HuH-7 (cell line): ENCODE measurements around the gene PROK1.
A peak's percentile ranks its signal among the peaks of the same experiment; 100 is the strongest.
"Not testable (repeated sequence)": the region's sequence is repeated elsewhere in the genome, so short reads cannot be mapped to it uniquely, and the experiment has no call there.

Experiments used
- DNase-seq: peaks from one replicate; pipeline ENCODE4 v3.0.0; 2011; ENCODE audit warnings: low spot score

Gene PROK1

DNA sequence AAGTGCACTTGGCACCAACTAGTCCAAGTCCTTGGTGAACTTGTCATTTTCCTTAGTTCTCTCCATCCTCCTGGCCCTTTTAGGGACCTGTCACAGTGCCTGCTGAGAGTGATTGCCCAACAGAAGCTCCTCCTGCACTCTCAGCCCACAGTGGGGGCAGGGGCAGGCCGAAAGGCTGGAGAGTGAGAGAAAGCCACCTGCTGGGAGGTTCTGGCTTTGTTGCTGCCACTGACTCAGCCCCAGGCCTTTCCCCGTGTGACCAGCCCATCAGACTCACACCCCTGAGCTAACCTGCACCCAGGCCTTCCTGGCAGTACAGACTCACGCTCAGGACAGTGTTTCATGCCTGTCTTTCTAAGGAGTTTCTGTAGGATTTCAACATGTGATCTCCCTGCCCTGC, 17.1 kb upstream of the PROK1 start:
- peak; percentile 73 for DNase-seq

DNA sequence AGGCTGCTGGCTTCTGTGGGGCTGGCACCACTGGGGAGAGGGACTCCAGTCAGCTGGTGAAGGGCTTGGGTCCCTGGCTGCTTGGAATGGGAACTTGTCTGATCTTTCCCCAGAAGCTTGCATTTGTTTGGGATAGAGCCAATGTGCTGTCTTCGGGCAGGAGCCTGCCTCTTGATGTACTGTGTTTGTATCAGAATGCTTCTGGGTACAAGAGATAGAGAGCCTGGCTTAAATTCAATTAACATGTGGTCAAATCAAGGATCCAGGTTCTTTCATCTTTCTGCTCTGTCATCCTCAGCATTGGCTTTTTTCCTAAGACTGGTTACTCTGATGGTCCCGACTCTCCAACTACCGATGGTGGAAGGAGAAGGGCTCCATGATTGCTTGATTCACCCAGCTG, 16.0 kb upstream of the PROK1 start:
- no peak for DNase-seq

DNA sequence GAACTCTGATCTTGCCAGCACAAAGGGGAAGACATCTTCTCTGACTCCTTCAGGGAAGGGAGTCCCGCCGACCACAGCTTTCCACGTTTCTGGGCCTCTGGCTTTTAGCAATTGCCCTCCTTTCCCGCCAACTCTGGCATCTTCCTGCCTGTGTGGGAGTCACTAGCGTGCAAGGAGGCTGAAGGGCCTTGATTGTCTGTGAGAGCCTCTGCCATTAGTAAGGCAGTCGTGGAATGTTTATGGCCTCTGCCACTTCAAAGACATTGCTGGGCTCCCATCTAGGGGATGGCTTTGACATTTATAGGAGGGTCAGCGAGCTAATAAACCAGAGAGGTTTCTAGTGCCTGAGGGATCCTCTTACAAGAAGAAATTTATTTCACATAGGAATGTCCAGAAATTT, 14.3 kb upstream of the PROK1 start:
- no peak for DNase-seq

DNA sequence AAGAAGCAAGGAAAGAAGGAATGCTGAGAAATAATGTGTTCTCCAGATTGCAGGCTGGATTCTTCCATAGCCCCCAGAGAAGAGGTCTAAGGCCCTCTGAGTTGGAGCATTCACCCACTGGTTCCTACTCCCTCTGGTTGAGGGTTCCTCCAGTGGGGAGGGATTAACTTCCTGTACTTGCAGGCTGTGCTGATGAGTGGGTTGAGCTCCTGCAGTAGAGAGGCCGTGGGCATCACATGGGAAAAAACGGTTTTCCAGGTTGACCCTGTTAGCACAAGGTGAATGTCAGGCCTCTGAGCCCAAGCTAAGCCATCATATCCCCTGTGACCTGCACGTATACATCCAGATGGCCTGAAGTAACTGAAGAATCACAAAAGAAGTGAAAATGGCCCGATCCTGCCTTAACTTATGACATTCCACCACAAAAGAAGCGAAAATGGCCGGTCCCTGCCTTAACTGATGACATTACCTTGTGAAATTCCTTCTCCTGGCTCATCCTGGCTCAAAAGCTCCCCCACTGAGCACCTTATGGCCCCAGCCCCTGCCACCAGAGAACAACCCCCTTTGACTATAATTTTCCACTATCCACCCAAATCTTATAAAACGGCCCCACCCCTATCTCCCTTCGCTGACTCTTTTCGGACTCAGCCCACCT, 13.2 kb upstream of the PROK1 start:
- DNase-seq = not testable (repeated sequence)

DNA sequence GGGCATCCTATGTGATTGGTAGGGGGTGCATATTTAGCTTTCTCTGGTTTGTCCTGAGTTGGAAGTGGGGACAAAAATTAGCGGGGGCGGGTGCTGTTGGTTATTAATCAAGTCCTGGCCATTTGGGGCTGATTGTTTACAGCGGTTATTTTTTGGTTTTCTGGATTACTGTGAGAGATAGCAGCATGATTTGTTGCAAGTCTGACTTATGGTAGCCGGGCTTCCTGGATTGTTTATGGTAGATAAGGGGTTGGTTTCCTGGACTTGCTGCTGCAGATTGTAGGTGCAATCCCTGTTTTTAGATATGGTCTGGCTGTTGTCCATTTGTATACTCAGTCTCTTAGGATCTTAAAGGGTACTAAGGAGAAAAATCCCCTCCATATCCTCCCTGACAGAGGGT, 12.1 kb upstream of the PROK1 start:
- no peak for DNase-seq

DNA sequence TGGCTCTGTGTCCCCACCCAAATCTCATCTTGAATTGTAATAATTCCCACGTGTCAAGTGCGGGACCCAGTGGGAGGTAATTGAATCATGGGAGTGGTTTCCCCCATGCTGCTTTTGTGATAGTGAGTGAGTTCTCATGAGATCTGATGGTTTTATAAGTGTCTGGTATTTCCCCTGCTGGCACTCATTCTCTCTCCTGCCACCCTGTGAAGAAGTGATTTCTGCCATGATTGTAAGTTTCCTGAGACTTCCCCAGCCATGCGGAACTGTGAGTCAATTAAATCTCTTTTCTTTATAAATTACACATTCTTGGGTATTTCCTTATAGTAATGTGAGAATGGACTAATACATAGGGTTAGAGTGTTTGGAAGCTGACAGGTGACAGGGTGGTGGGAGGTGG, 11.1 kb upstream of the PROK1 start:
- not testable (repeated sequence) for DNase-seq

DNA sequence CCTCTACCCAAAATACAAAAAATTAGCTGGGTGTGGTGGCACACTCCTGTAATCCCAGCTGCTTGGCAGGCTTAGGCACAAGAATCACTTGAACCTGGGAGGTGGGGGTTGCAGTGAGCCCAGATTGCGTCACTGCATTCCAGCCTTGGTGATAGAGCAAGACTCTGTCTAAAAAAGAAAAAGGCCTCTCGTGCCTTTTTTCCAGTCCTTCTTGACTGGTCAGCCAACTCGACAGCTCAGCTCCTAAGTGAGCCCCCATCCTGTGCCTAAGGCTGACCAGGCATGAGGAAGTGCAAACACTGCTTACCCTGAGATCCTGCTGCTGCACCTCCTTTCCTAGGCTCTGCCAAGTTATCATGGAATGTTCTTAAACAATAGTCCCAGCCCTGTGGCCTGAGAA, 10.1 kb upstream of the PROK1 start:
- no peak for DNase-seq

DNA sequence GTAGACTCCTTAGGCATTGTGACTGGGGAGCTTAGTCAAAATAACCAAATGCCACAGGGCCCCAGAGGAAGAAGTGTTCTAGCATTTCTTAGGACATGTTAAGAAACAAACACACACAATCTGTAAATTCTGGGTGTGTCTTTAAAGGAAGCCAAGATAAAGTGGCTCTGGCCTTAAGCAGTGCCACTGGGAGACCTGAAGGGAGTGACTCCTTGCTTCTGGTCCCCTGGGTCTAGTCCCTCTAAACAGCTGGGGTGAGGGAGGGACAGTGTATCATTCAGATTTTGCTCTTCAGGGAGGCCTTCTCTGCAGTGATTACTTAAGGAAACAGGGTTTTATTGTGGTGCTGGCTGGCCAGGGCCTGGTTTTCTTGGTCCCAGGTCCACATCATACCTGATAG, 9.1 kb upstream of the PROK1 start:
- DNase-seq = no peak

DNA sequence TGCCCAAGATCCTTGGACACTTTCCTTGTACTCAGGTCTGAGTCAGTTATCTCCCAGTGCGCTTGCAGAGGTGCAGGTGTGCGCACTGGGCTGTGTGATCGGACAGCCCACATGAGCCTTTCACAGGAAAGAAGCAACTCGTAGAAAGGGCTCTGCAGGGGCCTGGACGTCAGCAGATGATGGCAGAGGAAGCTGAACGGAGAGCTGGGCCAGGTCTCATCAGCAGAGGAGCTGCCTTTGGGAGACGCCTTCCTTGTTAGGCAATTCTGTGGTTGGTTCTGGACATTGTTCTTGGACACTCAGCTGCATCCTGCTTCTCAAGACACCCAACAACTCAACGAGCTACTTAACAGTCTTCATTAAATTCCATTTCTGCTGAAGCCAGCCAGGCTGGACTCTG, 7.5 kb upstream of the PROK1 start:
- DNase-seq = no peak

DNA sequence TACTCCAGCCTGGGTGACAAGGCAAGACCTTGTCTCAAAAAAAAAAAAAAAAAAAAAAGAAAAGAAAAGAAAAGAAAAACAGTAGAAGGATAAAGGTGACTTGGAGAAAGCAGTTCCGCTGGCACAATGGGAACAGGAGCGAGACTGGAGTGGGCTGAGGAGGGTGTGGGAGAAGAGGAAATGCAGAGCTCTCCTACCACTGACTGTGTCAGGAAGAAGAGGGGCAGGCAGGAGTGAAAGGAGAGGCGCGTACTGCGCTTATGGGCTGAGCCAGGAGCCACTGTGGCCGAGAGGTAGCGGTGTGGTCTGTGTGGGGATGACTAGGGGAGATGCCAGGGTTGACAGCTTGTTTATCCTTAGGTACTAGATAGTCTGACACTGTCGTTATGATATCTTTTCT, 6.4 kb upstream of the PROK1 start:
- no peak for DNase-seq

DNA sequence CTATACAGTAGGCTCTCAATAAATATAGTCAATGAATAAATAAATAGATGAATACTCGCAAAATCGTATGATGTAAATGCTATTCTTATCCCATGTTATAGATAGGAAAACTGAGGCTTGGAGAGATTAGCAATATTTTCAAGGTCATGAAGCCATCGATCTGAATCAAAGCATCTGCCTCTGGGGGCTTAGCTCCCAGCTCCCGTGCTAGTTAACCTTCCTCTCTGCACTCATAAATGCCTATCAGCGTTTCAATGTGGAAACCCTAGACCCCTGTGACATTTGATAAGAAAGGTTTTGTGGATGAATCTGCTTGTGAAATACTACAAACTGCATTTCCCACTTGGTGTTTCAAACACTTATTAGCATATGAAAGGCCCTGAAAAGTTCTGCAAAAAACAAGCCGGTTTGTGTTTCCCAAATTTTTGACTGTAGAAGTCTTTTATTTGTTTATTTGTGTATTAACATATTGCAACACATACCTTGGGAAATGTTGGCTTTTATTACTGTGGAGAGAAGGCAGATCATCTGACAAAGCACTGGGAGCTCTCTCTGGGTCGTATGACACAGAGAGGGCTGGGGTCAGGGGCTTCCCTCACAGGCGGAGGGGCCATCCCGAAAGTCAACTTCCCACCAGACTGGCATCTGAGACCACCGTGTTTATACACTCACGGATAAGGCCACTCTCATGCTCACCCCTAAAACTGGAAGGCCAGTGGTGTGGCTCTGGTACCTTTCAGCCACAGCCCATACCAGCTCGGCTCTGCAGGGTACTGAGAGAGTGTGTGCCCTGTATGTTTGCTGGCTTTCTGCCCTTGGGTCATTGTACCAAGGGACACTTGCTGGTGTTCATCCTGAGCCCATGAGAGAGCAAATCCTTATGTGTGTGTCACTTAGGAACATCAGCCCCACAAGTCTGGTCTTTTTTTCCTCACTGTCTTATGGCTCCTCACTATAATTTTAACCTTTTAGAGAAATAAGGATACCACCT, 993 bp upstream of the PROK1 start:
- DNase-seq = peak; percentile 43

DNA sequence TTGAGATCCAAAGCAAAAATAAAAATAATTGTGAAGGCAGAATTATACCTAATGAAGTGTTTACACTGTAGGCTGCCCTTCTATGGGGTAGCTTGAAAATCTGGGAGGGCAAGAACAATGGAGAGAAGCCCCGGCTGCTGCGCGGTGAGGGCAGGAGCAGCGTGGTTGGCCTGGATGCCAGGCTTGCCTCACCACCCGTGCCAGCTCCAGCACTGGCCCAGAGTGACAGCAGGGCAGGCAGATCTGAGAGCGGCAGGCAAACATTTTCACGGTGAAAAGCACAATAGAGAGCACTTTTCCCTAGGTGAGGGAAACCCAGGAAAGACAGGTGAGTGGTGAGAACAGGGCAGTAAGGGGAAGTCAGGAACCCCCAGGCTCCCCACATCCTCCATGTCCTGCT, 1.4 kb downstream of the PROK1 start:
- no peak for DNase-seq

- no peak for DNase-seq
Observed at GRCh38 chr1:110453829-110454228, 2.9 kb downstream of the PROK1 start.

DNA sequence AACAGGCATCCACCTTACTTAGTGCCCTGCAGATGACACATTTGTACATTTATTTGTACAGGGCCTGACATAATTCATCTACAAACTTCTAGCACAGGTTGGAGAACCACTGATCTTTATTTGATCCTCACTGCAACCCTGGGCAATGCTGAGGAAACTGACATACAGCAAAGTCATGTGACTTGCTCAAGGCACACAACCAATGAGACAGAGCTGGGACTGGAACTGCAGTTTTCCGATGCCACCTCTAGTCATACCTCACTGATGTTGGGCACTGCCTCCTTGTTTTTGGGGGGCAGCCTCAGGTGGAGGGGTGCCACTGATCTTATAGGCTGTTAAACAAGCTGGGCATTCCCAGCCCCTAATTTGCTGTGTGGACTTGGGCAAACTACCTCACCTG, 3.4 kb downstream of the PROK1 start:
- no peak for DNase-seq

GRCh38 chr1:110455151-110455550, 4.2 kb downstream of the PROK1 start:
- DNase-seq = peak; percentile 57

GRCh38 chr1:110457206-110457605, 6.3 kb downstream of the PROK1 start:
- DNase-seq = no peak

GRCh38 chr1:110460253-110461220, 9.6 kb downstream of the PROK1 start:
- DNase-seq = peak; percentile 67

DNA sequence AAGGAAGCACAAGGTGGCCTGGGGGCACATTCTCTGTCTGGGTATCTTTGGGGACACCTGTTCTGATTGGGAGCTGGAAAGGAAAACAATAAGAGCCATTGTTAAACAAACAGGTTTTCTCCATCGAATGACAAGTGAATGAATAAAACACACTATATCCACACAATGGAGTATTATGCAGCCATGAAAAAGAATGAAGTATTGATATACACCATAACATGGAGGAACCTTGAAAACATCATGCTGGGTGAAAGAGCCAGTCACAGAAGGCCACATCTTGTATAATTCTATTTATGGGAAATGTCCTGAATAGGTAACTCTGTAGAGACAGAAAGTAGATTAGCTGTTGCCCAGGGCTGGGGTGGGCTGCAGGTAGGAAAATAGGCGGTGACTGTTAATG, 11.1 kb downstream of the PROK1 start:
- no peak for DNase-seq

DNA sequence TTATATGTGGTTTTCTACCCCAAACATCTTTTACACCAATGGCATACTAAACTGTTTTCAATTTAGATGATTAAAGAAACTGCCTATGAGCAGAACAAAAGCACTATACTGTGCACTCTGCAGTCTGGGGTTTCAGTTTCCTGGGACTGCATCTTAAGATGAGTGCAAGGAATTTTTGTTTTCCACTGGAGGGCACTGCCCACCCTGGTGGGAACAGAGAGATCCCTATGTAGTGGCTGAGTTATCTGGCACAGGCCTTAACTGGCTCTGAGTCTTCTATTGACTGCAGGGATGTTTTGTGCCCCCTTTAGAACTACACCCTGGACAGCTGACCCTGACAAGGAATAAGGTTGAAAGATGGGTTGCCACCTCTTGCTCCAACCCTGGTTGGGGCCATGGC, 12.0 kb downstream of the PROK1 start:
- no peak for DNase-seq

GRCh38 chr1:110463725-110464124, 12.8 kb downstream of the PROK1 start:
- no peak for DNase-seq

GRCh38 chr1:110464340-110464739, 13.4 kb downstream of the PROK1 start:
- DNase-seq = no peak
